ENCODE data around the gene PLEKHA3. TPM values are rescaled to one million over a fixed set of nuclear protein-coding genes. Genes with fewer than 3 reads are reported as not detected.

The PLEKHA3 gene
- total and polyA plus RNA-seq, 2 experiments from 2014 or later = 9.6 to 26.6 TPM

DNA sequence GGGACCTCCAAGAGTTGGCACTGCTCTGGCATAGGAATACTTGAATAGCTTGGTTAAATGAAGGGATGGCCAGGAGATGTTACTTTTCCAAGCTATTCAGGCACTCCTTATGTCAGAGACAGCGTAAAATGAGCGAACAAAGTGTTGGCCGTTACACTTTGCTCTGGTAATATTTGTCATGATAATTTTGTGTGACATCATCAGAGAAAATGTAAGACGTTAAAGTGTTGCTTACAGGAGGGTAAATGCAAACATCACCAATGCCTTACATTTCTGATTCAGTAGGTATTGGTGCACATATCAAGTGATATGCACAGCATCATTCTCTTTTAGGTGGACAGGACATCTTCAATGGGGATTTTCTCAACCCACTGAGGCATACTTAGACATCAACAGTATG is 46.0 kb downstream of the PLEKHA3 start:
- Histone ChIP-seq H3K9me3 (ENCODE audit: low read depth) (no peaks in the 10 kb centered on the region), H3K4me3 (no peak overlapping the region), H3K27me3 (no peaks in the 10 kb centered on the region), H3K4me1 (ENCODE audit: low read depth) (no peaks in the 10 kb centered on the region), H3K27ac (peak overlapping the region; percentile 51), H3K36me3 (peaks cover 57% of the 10 kb centered on the region)
- TF ChIP-seq, protein P1, sequence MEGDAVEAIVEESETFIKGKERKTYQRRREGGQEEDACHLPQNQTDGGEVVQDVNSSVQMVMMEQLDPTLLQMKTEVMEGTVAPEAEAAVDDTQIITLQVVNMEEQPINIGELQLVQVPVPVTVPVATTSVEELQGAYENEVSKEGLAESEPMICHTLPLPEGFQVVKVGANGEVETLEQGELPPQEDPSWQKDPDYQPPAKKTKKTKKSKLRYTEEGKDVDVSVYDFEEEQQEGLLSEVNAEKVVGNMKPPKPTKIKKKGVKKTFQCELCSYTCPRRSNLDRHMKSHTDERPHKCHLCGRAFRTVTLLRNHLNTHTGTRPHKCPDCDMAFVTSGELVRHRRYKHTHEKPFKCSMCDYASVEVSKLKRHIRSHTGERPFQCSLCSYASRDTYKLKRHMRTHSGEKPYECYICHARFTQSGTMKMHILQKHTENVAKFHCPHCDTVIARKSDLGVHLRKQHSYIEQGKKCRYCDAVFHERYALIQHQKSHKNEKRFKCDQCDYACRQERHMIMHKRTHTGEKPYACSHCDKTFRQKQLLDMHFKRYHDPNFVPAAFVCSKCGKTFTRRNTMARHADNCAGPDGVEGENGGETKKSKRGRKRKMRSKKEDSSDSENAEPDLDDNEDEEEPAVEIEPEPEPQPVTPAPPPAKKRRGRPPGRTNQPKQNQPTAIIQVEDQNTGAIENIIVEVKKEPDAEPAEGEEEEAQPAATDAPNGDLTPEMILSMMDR (IDR thresholded peaks at IDR 0.05; ENCODE audit: low read depth, low read length) = no peak
- no peak for DNase-seq (ENCODE audit: low read depth in 1 of 2, low spot score in 1 of 2)

DNA sequence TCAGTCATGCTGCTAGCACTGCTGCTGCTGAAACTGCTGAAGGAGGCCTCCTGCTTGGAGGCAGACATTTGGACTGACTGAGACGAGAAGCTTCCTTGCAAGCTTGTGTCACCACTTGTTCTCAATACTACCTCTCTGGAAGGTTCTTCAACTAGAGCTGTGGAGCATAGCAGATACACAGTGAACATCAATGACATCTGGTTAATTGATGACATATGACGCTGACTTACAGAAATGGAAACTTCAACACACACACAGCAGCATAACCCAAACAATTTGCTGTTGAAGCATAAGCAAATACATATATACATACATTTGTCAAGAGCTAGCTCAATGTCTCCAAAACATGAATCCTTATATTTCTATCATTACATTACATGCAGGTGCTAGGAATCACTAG is 47.3 kb downstream of the PLEKHA3 start:
- DNase-seq (ENCODE audit: low read depth in 1 of 2, low spot score in 1 of 2) = no peak
- Histone ChIP-seq H3K27ac (peak overlapping the region; percentile 61), H3K27me3 (no peaks in the 10 kb centered on the region), H3K4me1 (ENCODE audit: low read depth) (no peaks in the 10 kb centered on the region), H3K4me3 (no peak overlapping the region), H3K9me3 (ENCODE audit: low read depth) (no peaks in the 10 kb centered on the region), H3K36me3 (peaks cover 70% of the 10 kb centered on the region)
- TF ChIP-seq, protein P1 (IDR thresholded peaks at IDR 0.05; ENCODE audit: low read depth, low read length) = no peak

DNA sequence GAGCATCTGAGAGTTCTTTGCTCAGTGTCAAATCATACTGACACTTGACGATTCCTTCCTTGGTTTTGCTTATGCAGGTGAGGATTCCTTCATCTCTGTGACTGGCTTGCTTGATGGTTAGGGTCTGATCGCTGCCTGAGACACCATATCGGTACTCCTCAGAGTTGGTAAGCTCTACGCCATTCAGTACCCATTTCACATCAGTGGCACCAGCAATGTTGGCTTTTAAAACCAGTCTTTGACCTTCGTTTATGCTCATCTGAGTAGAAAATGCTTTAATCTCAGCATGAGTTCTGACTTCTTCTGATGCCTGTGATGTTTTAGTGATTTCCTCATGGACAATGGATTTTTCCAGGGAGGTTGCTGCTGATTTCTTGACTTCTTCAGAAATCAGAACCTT is 48.4 kb downstream of the PLEKHA3 start:
- Histone ChIP-seq H3K9me3 (ENCODE audit: low read depth) (no peaks in the 10 kb centered on the region), H3K36me3 (peaks cover 81% of the 10 kb centered on the region), H3K27me3 (no peaks in the 10 kb centered on the region), H3K4me1 (ENCODE audit: low read depth) (no peaks in the 10 kb centered on the region), H3K27ac (peak overlapping the region; percentile 61), H3K4me3 (no peak overlapping the region)
- no peak for DNase-seq (ENCODE audit: low read depth in 1 of 2, low spot score in 1 of 2)
- TF ChIP-seq, protein P1 (IDR thresholded peaks at IDR 0.05; ENCODE audit: low read depth, low read length) = no peak

DNA sequence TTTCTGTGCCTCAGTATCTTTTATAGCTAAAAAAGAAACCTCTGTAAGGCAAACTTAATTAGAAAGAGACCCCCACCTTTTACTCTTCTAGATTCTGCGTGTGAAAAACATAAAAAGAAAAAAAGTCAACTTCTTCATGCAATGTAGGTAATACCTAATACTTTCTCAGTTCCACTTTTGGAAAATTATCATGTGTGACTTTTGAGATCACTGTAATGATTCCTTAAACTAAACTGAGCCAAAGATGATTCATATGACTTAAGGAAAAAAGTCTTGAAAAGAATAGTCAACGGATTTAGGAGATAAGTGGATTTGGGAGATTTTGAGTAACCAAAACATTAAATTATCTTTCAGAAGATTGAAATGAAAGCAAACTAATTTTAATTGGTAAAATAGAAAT is 48.9 kb downstream of the PLEKHA3 start:
- no peak for DNase-seq (ENCODE audit: low read depth in 1 of 2, low spot score in 1 of 2)
- H3K4me3 ChIP-seq = no peak overlapping the region
- no peaks in the 10 kb centered on the region for H3K27me3 ChIP-seq
- H3K36me3 ChIP-seq = peaks cover 86% of the 10 kb centered on the region
- TF ChIP-seq, protein P1 (IDR thresholded peaks at IDR 0.05; ENCODE audit: low read depth, low read length) = no peak
- no peaks in the 10 kb centered on the region for H3K9me3 ChIP-seq (ENCODE audit: low read depth)
- H3K27ac ChIP-seq = peak overlapping the region; percentile 75
- H3K4me1 ChIP-seq (ENCODE audit: low read depth) = no peaks in the 10 kb centered on the region

DNA sequence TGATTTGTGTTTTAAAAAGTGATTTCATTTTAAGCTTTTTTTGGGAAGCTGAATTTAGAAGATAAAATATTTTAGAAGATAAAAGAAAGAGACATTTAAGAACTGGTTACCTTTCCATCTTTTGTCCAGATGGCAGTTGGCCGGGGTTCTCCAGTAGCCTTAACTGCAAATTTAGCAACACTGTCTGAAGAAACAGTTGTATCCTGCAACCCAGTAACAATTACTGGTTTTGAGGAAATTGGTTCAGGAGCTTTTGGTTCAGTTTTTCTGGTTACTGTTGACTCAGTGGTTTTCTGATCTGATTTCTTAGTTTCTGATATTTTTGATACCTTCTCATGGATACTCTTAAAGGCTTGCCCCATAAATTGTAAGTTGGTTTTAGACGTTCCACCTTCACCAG is 49.9 kb downstream of the PLEKHA3 start:
- no peaks in the 10 kb centered on the region for H3K9me3 ChIP-seq (ENCODE audit: low read depth)
- H3K4me3 ChIP-seq = no peak overlapping the region
- TF ChIP-seq, protein P1 (IDR thresholded peaks at IDR 0.05; ENCODE audit: low read depth, low read length) = no peak
- H3K27me3 ChIP-seq = no peaks in the 10 kb centered on the region
- peak overlapping the region; percentile 75 for H3K27ac ChIP-seq
- H3K4me1 ChIP-seq (ENCODE audit: low read depth) = no peaks in the 10 kb centered on the region
- H3K36me3 ChIP-seq = peaks cover 96% of the 10 kb centered on the region
- no peak for DNase-seq (ENCODE audit: low read depth in 1 of 2, low spot score in 1 of 2)
